ENCODE results near the gene PRKAA1. TPM values are rescaled to one million over a fixed set of nuclear protein-coding genes. Genes with fewer than 3 reads are reported as not detected.

The PRKAA1 gene
- total RNA-seq, 2 experiments from 2014 or later = 102 to 105 TPM

GRCh38 chr5:40828690-40829661 lies 30.8 kb upstream of the PRKAA1 start:
- Histone ChIP-seq H3K27me3 (ENCODE audit: control insufficient read depth in 1 of 2, insufficient read depth in 2 of 2, low read length in 2 of 2) (no peaks in the 10 kb centered on the region), H3K9me3 (ENCODE audit: control insufficient read depth in 1 of 2, insufficient read depth in 1 of 2, low read length in 2 of 2) (no peaks in the 10 kb centered on the region), H3K4me3 (ENCODE audit: low read length) (no peak overlapping the region), H3K36me3 (ENCODE audit: insufficient read depth, low read length) (peaks cover 77% of the 10 kb centered on the region), H3K27ac (ENCODE audit: low read depth in 1 of 2, low read length in 2 of 2) (no peak overlapping the region), H3K4me1 (ENCODE audit: insufficient read depth, low read length) (peaks cover 11% of the 10 kb centered on the region)
- DNase-seq (no peak), ATAC-seq (ENCODE audit: poor library complexity) (no peak)
- Mint-ChIP-seq H3K4me3 (no peak overlapping the region), H3K4me1 (ENCODE audit: low read depth) (peaks cover 40% of the 10 kb centered on the region), H3K9me3 (no peaks in the 10 kb centered on the region), H3K27me3 (no peaks in the 10 kb centered on the region), H3K36me3 (ENCODE audit: low read depth) (peaks cover 73% of the 10 kb centered on the region), H3K27ac (peak overlapping the region; percentile 8)
- TF ChIP-seq CTCF (IDR thresholded peaks at IDR 0.05) = no peak
- ChIA-PET CTCF (interaction anchor here (1.2 kb wide), 1 partner anchor 30 kb away, joined by 3 read pairs; no protein-coding TSS in a partner anchor), POLR2A (no interaction called here)
- intact Hi-C loops (cut with DNase I, micrococcal nuclease) = no loop called here

- H3K9me3 Mint-ChIP-seq = no peaks in the 10 kb centered on the region
- ATAC-seq (ENCODE audit: poor library complexity) (no peak), DNase-seq (no peak)
- no peaks in the 10 kb centered on the region for H3K27me3 ChIP-seq (ENCODE audit: control insufficient read depth in 1 of 2, insufficient read depth in 2 of 2, low read length in 2 of 2)
- H3K4me3 Mint-ChIP-seq = no peak overlapping the region
- ChIA-PET CTCF (no interaction called here), POLR2A (no interaction called here)
- no peak overlapping the region for H3K27ac ChIP-seq (ENCODE audit: low read depth in 1 of 2, low read length in 2 of 2)
- H3K4me1 Mint-ChIP-seq (ENCODE audit: low read depth) = peaks cover 32% of the 10 kb centered on the region
- TF ChIP-seq CTCF (IDR thresholded peaks at IDR 0.05) = no peak
- no peak overlapping the region for H3K4me3 ChIP-seq (ENCODE audit: low read length)
- no peaks in the 10 kb centered on the region for H3K9me3 ChIP-seq (ENCODE audit: control insufficient read depth in 1 of 2, insufficient read depth in 1 of 2, low read length in 2 of 2)
- no peak overlapping the region for H3K27ac Mint-ChIP-seq
- intact Hi-C loops (cut with DNase I, micrococcal nuclease) = no loop called here
- H3K36me3 ChIP-seq (ENCODE audit: insufficient read depth, low read length) = peaks cover 69% of the 10 kb centered on the region
- H3K4me1 ChIP-seq (ENCODE audit: insufficient read depth, low read length) = peaks cover 3% of the 10 kb centered on the region
- peaks cover 64% of the 10 kb centered on the region for H3K36me3 Mint-ChIP-seq (ENCODE audit: low read depth)
- no peaks in the 10 kb centered on the region for H3K27me3 Mint-ChIP-seq
Observed at GRCh38 chr5:40828021-40828631, 30.0 kb upstream of the PRKAA1 start.

- CTCF ChIA-PET = no interaction called here
- ATAC-seq (ENCODE audit: poor library complexity) (no peak), DNase-seq (no peak)
- Histone ChIP-seq H3K4me1 (ENCODE audit: insufficient read depth, low read length) (no peaks in the 10 kb centered on the region), H3K27me3 (ENCODE audit: control insufficient read depth in 1 of 2, insufficient read depth in 2 of 2, low read length in 2 of 2) (no peaks in the 10 kb centered on the region), H3K36me3 (ENCODE audit: insufficient read depth, low read length) (peaks cover 61% of the 10 kb centered on the region), H3K9me3 (ENCODE audit: control insufficient read depth in 1 of 2, insufficient read depth in 1 of 2, low read length in 2 of 2) (no peaks in the 10 kb centered on the region), H3K27ac (ENCODE audit: low read depth in 1 of 2, low read length in 2 of 2) (no peak overlapping the region), H3K4me3 (ENCODE audit: low read length) (no peak overlapping the region)
- Mint-ChIP-seq H3K27ac (no peak overlapping the region), H3K4me3 (no peak overlapping the region), H3K36me3 (ENCODE audit: low read depth) (peaks cover 57% of the 10 kb centered on the region), H3K9me3 (no peaks in the 10 kb centered on the region), H3K4me1 (ENCODE audit: low read depth) (peaks cover 24% of the 10 kb centered on the region), H3K27me3 (no peaks in the 10 kb centered on the region)
- TF ChIP-seq CTCF (IDR thresholded peaks at IDR 0.05) = no peak
- intact Hi-C loops (cut with DNase I, micrococcal nuclease) = no loop called here
- POLR2A ChIA-PET = no interaction called here
Observed at GRCh38 chr5:40827188-40827977, 29.2 kb upstream of the PRKAA1 start.
